Heart left ventricle (tissue), 13 donors: ENCODE results near the gene SREBF1.

Source experiments
- POLR2A ChIP-seq, 2 donors: fragments of 450-650 bp; IDR thresholded peaks; one replicate each; pipeline ENCODE4 v1.6.1; 2017; ENCODE audit warnings: antibody characterized with exemption in 2 of 2, mild to moderate bottlenecking in 2 of 2, moderate library complexity in 2 of 2
- TF ChIP-seq, protein P1 (sequence below), 12 donors: fragments of 200-600 bp; sonication (generic) in 4 of 12; IDR thresholded peaks; one replicate each; pipeline versions ENCODE4 v1.5.0 to v1.8.0; 2018 to 2022; ENCODE audit warnings: antibody characterized with exemption in 12 of 12, mild to moderate bottlenecking in 5 of 12
- donor health status: ischemic (EF 13 %, LVEDD 7.1; RV severe dilation, severe dysfunction).
- donor health status: DM: no; HTN: yes; CAD: no.
- donor health status: DM: no; HTN: no; CAD: no.
- donor health status: ischemic (EF 25% LVEDD 6.9; RV normal size, moderate dysfunction).
- donor health status: ischemic (EF 25% LVEDD 5.7; RV mildly dilated, moderate dysfunction).
- donor health status: ischemic (EF 35%, LVEDD 5.7; RV mildly dilated, moderate dysfunction).
- donor health status: nonischemic (EF 11% LVEDD 7.7; RV severe dilation, severe dysfunction).
- donor health status: DM: yes; HTN: yes; CAD: no.
- donor health status: PGD.
- donor health status: ischemic (EF 29% LVEDD 5.4; RV normal size, mild dysfunction).
- donor health status: nonischemic (EF 23%, LVEDD 6.1; RV moderate dilation, normal function).

- TF ChIP-seq, protein P1, sequence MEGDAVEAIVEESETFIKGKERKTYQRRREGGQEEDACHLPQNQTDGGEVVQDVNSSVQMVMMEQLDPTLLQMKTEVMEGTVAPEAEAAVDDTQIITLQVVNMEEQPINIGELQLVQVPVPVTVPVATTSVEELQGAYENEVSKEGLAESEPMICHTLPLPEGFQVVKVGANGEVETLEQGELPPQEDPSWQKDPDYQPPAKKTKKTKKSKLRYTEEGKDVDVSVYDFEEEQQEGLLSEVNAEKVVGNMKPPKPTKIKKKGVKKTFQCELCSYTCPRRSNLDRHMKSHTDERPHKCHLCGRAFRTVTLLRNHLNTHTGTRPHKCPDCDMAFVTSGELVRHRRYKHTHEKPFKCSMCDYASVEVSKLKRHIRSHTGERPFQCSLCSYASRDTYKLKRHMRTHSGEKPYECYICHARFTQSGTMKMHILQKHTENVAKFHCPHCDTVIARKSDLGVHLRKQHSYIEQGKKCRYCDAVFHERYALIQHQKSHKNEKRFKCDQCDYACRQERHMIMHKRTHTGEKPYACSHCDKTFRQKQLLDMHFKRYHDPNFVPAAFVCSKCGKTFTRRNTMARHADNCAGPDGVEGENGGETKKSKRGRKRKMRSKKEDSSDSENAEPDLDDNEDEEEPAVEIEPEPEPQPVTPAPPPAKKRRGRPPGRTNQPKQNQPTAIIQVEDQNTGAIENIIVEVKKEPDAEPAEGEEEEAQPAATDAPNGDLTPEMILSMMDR (IDR thresholded peaks at IDR 0.05): no peak
- no peak for TF ChIP-seq POLR2A (IDR thresholded peaks at IDR 0.05)
Observed at GRCh38 chr17:17835415-17836249, 1.2 kb downstream of the SREBF1 start.
